Activated T-cell treated with anti-CD3 and anti-CD28 coated beads for 1 hour (primary cell): ENCODE data around the gene EPHB2.

Source experiments
- DNase-seq: peaks from one replicate; pipeline ENCODE4 v3.0.0-alpha.2; 2020; ENCODE audit warnings: low read depth

The EPHB2 gene

DNA sequence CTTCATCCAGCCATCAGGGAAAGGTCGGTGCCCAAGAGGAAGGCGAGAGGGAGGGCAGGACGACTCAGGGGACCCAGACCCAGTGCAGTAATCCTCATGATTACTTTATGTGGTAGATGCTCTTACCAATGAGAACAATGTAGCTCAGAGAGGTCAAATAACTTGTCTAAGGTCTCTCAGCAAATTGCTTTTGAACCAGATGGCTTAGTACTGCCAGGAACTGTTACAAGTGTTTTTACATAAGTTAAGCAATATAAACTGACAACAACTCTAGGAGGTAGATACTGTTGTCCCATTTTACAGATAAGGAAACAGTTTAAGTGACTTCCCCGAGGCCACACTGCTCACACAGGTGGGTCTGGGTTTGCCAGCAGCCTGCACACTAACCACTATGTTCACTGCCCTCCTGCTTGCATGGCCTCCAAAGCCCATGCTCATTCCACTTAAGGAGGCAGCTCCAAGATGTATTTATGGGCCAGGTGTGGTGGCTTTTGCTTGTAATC lies 150.3 kb downstream of the EPHB2 start:
- no peak for DNase-seq

DNA sequence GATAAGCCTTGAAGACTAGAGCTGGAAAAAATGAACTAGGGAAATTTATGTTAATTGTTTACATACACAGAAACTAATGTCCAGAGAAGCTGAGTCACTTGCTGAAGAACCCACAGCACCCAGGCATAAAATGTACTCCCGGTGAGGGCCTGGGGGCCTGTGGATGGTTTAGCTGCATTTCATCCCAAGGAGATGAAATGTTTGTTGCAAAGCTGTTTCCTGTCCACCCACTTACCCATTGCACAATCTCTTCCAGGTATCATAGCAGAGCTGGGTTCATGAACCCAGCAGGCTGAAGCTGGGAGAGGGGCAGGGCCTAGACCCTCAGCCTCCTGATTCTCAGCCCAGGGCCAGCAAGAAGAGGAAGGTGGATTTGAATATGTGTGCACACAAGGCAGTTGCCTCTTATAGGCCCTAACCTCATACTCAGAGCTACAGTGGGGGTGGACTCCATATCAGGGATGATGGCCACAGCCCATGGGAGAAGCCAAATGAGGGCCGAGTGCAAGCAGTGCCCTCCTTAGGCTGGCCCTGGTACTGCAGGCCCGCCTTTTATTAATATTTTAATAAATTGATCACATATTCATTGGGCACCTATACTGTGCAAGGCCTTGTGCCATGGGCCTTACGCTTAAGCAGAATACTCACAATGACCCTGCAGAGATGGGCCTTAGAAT lies 151.3 kb downstream of the EPHB2 start:
- no peak for DNase-seq

- no peak for DNase-seq
Measured at GRCh38 chr1:22862752-22863151, 152.1 kb downstream of the EPHB2 start.

DNA sequence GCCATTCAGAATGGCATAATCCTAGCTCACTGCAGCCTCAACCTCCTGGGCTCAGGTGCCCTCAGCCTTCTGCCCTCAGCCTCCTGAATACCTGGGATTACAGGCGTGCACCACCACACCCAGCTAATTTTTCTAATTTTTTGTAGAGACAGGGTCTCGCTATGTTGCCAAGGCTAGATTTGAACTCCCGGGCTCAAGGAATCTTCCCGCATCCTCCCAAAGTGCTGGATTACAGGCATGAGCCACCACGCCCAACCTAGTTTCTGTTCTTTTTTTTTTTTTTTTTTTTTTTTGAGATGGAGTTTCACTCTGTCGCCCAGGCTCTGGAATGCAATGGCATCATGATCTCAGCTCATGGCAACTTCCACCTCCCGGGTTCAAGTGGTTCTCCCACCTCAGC lies 153.1 kb downstream of the EPHB2 start:
- no peak for DNase-seq

GRCh38 chr1:22864886-22865285 lies 154.2 kb downstream of the EPHB2 start:
- no peak for DNase-seq

- no peak for DNase-seq
Measured at GRCh38 chr1:22865736-22866135, 155.1 kb downstream of the EPHB2 start.

DNA sequence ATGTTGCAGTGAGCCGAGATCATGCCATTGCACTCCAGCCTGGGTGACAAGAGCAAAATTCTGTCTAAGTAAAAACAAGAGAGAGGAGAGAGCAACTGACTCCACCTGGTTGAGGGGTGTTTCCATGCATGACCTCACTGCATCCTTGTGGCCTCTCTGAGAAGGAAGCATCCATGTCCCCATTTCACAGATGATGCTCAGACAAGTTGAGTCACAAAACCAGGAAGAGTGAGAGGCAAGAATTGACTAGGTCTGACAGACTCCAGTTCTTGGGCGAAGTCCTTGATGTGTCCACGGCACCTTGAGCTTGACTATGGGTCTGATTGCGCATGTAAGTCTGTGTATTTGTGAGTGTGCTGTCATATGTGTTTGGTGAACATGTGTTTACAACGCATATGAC lies 156.2 kb downstream of the EPHB2 start:
- DNase-seq: no peak

DNA sequence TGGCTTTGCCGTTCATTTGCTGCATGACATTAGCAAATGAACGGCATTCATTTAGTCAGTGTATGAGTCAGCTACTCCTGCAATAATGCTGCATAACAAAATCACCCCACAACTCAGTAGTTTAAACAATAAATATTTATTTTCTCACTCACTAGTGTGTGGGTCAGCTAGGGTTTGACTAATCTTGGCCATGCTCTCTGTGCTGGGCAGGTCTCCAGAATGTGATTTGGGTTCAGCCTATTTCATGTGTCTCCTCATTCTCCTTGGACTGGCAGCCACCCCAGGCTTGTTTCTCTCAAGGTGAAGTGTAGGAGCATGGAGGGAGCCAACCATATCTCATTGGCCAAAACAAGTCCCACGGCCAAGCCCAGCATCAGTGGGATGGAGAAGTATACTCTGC lies 157.7 kb downstream of the EPHB2 start:
- DNase-seq: no peak

GRCh38 chr1:22869325-22869724 lies 158.7 kb downstream of the EPHB2 start:
- DNase-seq: no peak

DNA sequence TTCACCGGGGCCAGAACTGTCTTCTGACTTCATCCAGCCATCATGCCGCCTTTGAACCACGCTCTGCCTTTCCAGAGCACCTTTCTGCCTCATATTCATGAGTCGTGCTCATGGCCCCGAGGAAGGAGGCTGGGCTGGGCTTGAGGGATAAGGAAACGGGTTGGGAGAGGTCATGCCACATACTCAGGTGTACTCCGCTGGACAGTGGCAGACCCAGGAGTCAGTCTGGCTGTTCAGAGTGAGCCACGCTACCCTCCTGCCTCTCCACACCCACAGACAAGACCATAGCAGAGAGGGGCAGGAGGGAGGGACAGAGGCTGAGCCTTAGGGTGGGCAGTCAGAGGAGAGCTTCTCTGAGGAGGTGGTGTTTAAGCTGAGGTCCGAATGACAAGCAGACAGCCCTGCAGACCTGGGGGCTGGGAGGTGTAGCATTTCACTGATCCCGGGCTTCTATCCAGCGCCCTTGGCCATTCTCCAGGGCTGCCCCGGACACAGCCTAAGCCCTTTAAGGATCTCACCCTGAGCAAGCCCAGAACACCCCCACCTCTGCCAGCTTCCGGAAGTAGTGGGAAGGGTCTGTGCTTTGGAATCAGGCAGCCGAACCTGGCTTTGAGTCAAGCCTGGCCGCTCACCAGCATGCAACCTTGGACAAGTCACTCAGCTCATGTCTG lies 159.7 kb downstream of the EPHB2 start:
- DNase-seq: no peak

- DNase-seq: no peak
Measured at GRCh38 chr1:22872981-22873664, 162.5 kb downstream of the EPHB2 start.

DNA sequence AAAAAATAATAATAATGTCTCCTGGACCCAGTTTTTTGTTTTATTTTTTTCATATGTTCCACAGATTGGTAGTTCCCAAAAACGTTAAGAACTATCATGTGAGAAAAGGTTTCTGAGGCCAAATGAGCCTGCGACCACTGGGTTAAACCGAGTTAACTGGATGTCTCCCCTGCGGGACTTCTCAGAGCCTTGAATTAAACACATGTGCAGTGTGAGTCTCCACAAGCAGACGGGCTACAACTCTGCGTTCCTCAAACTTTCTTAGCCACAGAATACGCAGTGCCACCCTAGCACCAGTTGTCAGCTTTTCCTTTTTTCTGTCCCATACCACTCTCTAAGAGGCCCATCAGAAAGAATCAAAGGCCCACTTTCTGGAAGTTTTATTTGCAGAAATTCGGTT lies 164.1 kb downstream of the EPHB2 start:
- no peak for DNase-seq

- DNase-seq: no peak
Measured at GRCh38 chr1:22875241-22875640, 164.6 kb downstream of the EPHB2 start.

DNA sequence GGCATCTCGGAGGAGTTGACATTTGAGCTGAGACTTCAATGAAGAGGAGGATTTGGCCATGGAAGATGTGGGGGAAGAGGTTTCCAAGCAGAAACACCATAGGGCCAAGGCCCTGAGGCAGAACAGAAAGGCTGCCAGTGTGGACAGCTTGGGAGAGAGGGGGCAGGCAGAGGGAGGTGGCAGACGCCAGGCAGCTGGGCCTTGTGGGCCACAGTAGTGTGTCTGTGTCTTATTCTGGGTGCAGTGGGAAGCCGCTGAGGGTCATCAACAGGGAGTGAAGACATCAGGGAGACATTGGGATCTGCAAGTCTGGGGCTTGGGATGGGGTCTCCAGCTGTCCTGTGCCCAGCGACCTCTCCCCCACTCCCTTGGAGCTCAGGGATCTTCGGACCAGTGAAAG lies 165.2 kb downstream of the EPHB2 start:
- DNase-seq: no peak

DNA sequence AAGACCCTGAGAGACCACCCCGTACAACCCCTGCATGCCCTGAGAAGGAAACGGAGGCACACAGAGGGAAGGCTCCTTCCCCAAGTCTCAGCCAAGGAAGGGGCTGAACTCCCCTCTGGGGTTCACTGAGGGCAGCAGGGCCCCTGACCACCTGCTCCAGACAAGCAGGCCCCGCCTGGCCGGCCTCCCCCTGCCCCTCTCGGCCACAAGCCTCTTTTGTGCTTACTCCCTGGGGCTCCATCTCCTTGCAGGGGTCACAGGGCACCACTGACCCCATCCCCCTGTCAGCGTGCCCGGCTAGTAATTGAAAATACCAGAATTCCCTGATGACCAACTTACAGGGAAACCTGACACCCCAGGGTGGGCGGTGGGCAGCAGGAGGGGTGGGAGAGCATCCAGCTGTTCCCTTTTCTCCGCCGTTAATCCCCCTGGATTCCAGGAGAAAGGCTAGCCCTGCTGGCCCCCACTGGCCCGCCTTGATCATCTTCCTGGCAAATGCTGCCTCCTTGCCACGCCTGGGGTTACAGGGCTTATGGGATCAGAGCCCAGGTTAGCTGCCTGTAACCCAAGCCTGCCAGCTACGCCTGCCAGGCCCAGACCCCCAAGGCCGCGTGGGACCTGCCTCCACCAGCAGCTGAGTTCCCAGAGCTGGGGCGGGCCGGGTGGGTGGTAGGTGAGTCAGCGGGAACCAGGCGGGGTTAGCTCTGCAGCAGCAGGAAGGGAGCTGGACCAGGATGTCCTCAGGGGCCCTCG lies 165.9 kb downstream of the EPHB2 start:
- DNase-seq: no peak

- no peak for DNase-seq
Measured at GRCh38 chr1:22877112-22877915, 166.7 kb downstream of the EPHB2 start.

DNA sequence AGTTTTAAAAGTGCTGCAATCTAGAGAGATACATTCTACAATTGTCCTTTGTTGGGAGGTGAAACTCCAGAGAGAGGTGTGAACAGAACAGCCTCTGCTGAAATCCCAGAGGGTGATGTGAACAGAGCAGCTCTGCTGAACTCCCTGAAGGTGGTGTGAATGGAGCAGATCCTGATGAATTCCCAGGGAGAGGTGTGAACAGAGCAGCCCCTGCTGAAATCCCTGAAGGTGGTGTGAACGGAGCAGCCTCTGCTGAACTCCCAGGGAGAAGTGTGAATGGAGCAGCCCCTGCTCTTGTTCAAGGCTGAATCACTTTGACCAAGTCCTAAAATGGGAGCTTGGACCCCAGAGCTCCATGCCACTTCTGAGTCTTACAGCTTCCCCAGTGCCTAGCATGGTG lies 167.3 kb downstream of the EPHB2 start:
- DNase-seq: no peak

DNA sequence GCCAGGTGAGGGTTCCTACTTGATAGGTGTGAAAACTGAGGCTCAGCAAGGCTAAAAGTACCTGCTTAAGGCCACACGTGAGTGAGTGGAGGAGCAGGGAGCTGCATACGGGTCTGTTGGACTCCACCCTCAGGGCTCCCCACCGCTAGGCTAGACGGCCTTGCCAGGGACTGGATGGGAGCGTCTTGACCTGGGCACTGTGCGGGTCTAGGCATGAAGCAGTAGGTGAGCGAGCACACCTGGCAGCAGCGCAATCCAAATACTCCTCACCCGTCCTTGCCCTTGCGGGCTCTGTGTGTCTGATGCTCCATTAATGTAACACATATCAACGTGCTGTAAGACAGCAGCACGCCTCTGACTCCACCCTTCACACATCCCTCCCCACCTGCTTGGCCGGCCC lies 168.0 kb downstream of the EPHB2 start:
- DNase-seq: no peak

GRCh38 chr1:22879445-22879844 lies 168.8 kb downstream of the EPHB2 start:
- DNase-seq: no peak

DNA sequence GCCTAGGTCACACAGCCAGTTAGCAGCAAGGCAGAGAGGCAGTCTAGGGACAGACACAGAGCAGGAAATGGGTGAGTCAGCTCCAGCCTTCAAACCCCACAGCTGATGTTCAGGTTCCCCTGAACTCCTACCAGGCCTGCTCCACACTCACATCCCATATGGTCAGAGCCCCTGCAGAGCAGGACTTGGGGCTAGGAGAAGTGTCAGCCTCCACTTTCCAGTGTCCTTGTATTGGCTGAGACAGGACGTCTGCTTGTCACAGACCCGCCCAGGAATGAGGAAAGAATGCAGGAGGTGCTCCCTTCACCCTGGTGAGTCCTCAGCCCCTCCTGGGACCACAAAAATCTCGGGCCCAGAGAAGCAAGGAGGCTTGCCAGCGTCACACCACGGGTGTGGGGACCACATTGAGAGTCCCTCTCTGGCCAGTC lies 169.5 kb downstream of the EPHB2 start:
- DNase-seq: no peak

DNA sequence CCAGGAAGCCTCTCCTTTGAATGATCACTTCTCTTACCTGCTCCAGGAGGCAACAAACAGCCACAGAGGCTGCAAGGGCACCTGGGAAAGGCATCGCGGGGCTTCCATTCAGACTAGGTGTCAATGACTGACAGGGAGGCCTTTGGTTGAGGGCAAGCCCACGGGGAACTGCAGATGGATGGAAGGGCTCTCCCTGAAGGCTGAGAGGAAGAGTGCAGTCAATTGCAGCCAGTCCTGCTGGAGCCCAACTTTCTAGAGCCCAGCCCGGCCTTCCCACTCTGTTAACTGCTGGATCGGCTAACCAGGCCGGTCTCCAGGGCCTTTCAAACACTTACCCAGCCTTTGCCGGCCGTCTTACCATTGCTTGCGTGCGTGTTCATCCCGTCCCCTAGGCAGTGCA lies 172.8 kb downstream of the EPHB2 start:
- no peak for DNase-seq
